ENCODE results near the gene TTC28. TPM values are rescaled to one million over a fixed set of nuclear protein-coding genes. Genes with fewer than 3 reads are reported as not detected.
"Not testable (repeated sequence)": the region's sequence is repeated elsewhere in the genome, so short reads cannot be mapped to it uniquely, and the experiment has no call there.

The TTC28 gene
- total and polyA plus RNA-seq, 7 experiments from 2014 or later = 0.50 to 8.3 (median 4.2) TPM

DNA sequence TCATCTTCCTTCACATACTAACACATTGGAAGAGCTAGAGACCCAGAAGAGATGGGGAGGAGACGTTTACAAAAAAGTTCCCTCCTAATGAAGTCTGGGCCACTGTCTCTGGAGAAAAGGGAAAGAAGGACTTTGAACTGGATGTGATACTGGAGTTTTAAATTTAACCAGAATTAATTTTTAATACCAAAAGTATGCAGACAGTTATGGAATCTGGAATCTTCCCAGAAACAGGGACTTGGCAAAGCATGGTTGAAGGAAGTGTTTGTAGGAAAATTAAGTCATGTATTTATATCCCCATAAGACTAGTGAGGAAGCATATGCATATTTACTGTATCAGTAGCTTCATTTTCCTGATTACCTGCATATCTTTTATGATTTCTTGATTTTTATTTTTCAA lies 215.5 kb downstream of the TTC28 start:
- no peaks in the 10 kb centered on the region for H3K36me3 ChIP-seq (ENCODE audit: control insufficient read depth in 2 of 3, insufficient read depth in 3 of 3, low read length in 3 of 3)
- Mint-ChIP-seq H3K4me3 (no peak overlapping the region), H3K9me3 (peaks cover 0 to 3% (median 0%) of the 10 kb centered on the region in 11 donors), H3K4me1 (peaks cover 0 to 8% (median 0%) of the 10 kb centered on the region in 7 donors), H3K27me3 (peaks cover 0 to 7% (median 4%) of the 10 kb centered on the region in 5 donors), H3K27ac (no peak overlapping the region), H3K36me3 (no peaks in the 10 kb centered on the region)
- no peak overlapping the region for H3K27ac ChIP-seq (ENCODE audit: low read depth, low read length)
- intact Hi-C loops (cut with micrococcal nuclease) = no loop called here
- no peaks in the 10 kb centered on the region for H3K27me3 ChIP-seq (ENCODE audit: control insufficient read depth in 2 of 2, insufficient read depth in 2 of 2, low read length in 2 of 2)
- no peaks in the 10 kb centered on the region for H3K4me1 ChIP-seq (ENCODE audit: control insufficient read depth in 2 of 2, insufficient read depth in 2 of 2, low read length in 2 of 2)
- no peak for ATAC-seq
- no peaks in the 10 kb centered on the region for H3K9me3 ChIP-seq (ENCODE audit: control insufficient read depth in 2 of 3, low read length in 3 of 3)
- H3K4me3 ChIP-seq (ENCODE audit: low read length) = no peak overlapping the region
- POLR2A ChIA-PET = no interaction called here
- CTCF ChIA-PET = interaction anchor here (0.8 kb wide), 1 partner anchor 22 kb away, joined by 3 read pairs; no protein-coding TSS in a partner anchor
- no peak for DNase-seq

DNA sequence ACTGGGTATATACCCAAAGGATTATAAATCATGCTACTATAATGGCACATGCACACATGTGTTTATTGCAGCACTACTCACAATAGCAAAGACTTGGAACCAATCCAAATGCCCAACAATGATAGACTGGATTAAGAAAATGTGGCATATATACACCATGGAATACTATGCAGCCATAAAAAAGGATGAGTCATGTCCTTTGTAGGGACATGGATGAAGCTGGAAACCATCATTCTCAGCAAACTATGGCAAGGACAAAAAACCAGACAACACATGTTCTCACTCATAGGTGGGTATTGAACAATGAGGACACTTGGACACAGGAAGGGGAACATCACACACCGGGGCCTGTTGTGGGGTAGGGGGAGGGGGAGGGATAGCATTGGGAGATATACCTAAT lies 216.2 kb downstream of the TTC28 start:
- H3K27ac Mint-ChIP-seq; H3K9me3 Mint-ChIP-seq; DNase-seq; H3K9me3 ChIP-seq (ENCODE audit: control insufficient read depth in 2 of 3, low read length in 3 of 3); H3K36me3 ChIP-seq (ENCODE audit: control insufficient read depth in 2 of 3, insufficient read depth in 3 of 3, low read length in 3 of 3); ATAC-seq; H3K4me3 ChIP-seq (ENCODE audit: low read length); CTCF ChIA-PET; H3K4me1 Mint-ChIP-seq; POLR2A ChIA-PET; H3K36me3 Mint-ChIP-seq; H3K4me3 Mint-ChIP-seq; H3K27me3 Mint-ChIP-seq; H3K27me3 ChIP-seq (ENCODE audit: control insufficient read depth in 2 of 2, insufficient read depth in 2 of 2, low read length in 2 of 2); H3K27ac ChIP-seq (ENCODE audit: low read depth, low read length); H3K4me1 ChIP-seq (ENCODE audit: control insufficient read depth in 2 of 2, insufficient read depth in 2 of 2, low read length in 2 of 2); intact Hi-C loops (cut with micrococcal nuclease): not testable (repeated sequence)

GRCh38 chr22:28462901-28463300 lies 216.7 kb downstream of the TTC28 start:
- POLR2A ChIA-PET = no interaction called here
- Histone ChIP-seq H3K4me3 (ENCODE audit: low read length) (no peak overlapping the region), H3K27ac (ENCODE audit: low read depth, low read length) (no peak overlapping the region), H3K27me3 (ENCODE audit: control insufficient read depth in 2 of 2, insufficient read depth in 2 of 2, low read length in 2 of 2) (no peaks in the 10 kb centered on the region), H3K4me1 (ENCODE audit: control insufficient read depth in 2 of 2, insufficient read depth in 2 of 2, low read length in 2 of 2) (no peaks in the 10 kb centered on the region), H3K36me3 (ENCODE audit: control insufficient read depth in 2 of 3, insufficient read depth in 3 of 3, low read length in 3 of 3) (no peaks in the 10 kb centered on the region), H3K9me3 (ENCODE audit: control insufficient read depth in 2 of 3, low read length in 3 of 3) (no peaks in the 10 kb centered on the region)
- intact Hi-C loops (cut with micrococcal nuclease) = no loop called here
- Mint-ChIP-seq H3K36me3 (no peaks in the 10 kb centered on the region), H3K4me1 (peaks cover 0 to 8% (median 0%) of the 10 kb centered on the region in 7 donors), H3K27me3 (peaks cover 0 to 7% (median 0%) of the 10 kb centered on the region in 5 donors), H3K4me3 (no peak overlapping the region), H3K9me3 (peaks cover 0 to 3% (median 0%) of the 10 kb centered on the region in 11 donors), H3K27ac (no peak overlapping the region)
- CTCF ChIA-PET = no interaction called here
- ATAC-seq (no peak), DNase-seq (no peak)

GRCh38 chr22:28462041-28462440 lies 217.6 kb downstream of the TTC28 start:
- Mint-ChIP-seq H3K36me3 (no peaks in the 10 kb centered on the region), H3K4me1 (peaks cover 0 to 8% (median 0%) of the 10 kb centered on the region in 7 donors), H3K9me3 (peaks cover 0 to 3% (median 0%) of the 10 kb centered on the region in 11 donors), H3K27ac (no peak overlapping the region), H3K27me3 (peaks cover 0 to 7% (median 0%) of the 10 kb centered on the region in 5 donors), H3K4me3 (no peak overlapping the region)
- DNase-seq (peak in 1 of 9 donors; percentile 1), ATAC-seq (no peak)
- H3K27ac ChIP-seq (ENCODE audit: low read depth, low read length) = no peak overlapping the region
- H3K27me3 ChIP-seq (ENCODE audit: control insufficient read depth in 2 of 2, insufficient read depth in 2 of 2, low read length in 2 of 2) = no peaks in the 10 kb centered on the region
- H3K4me3 ChIP-seq (ENCODE audit: low read length) = no peak overlapping the region
- H3K36me3 ChIP-seq (ENCODE audit: control insufficient read depth in 2 of 3, insufficient read depth in 3 of 3, low read length in 3 of 3) = no peaks in the 10 kb centered on the region
- intact Hi-C loops (cut with micrococcal nuclease) = no loop called here
- CTCF ChIA-PET = no interaction called here
- no peaks in the 10 kb centered on the region for H3K9me3 ChIP-seq (ENCODE audit: control insufficient read depth in 2 of 3, low read length in 3 of 3)
- POLR2A ChIA-PET = no interaction called here
- H3K4me1 ChIP-seq (ENCODE audit: control insufficient read depth in 2 of 2, insufficient read depth in 2 of 2, low read length in 2 of 2) = no peaks in the 10 kb centered on the region

- no peaks in the 10 kb centered on the region for H3K36me3 Mint-ChIP-seq
- H3K4me1 ChIP-seq (ENCODE audit: control insufficient read depth in 2 of 2, insufficient read depth in 2 of 2, low read length in 2 of 2) = no peaks in the 10 kb centered on the region
- intact Hi-C loops (cut with micrococcal nuclease) = no loop called here
- H3K27me3 Mint-ChIP-seq = peaks cover 0 to 12% (median 0%) of the 10 kb centered on the region in 5 donors
- H3K27ac ChIP-seq (ENCODE audit: low read depth, low read length) = no peak overlapping the region
- CTCF ChIA-PET = no interaction called here
- no peak overlapping the region for H3K4me3 Mint-ChIP-seq
- H3K4me1 Mint-ChIP-seq = no peaks in the 10 kb centered on the region
- ATAC-seq (no peak), DNase-seq (no peak)
- no peak overlapping the region for H3K27ac Mint-ChIP-seq
- H3K36me3 ChIP-seq (ENCODE audit: control insufficient read depth in 2 of 3, insufficient read depth in 3 of 3, low read length in 3 of 3) = no peaks in the 10 kb centered on the region
- H3K9me3 Mint-ChIP-seq = peaks cover 0 to 3% (median 0%) of the 10 kb centered on the region in 11 donors
- POLR2A ChIA-PET = no interaction called here
- H3K9me3 ChIP-seq (ENCODE audit: control insufficient read depth in 2 of 3, low read length in 3 of 3) = no peaks in the 10 kb centered on the region
- H3K4me3 ChIP-seq (ENCODE audit: low read length) = no peak overlapping the region
- H3K27me3 ChIP-seq (ENCODE audit: control insufficient read depth in 2 of 2, insufficient read depth in 2 of 2, low read length in 2 of 2) = no peaks in the 10 kb centered on the region
Measured at GRCh38 chr22:28454431-28455064, 225.1 kb downstream of the TTC28 start.

DNA sequence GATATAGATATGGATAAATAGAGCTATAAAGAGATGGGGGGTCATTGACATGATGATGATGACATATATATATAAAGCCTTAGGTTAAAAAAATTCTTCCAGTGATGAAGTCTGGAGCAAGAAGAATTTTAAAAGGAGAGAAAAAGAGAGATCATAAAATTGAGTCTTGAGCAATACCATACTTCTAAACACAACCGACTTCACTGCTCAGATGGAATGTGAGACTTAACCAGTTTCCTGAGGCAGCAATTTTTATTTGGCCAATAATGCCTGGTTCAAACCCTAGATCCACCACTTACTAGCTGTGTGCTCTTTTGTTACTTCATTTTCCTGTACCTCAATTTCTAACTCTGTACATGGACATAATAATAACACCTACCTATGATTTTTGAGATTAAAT lies 229.5 kb downstream of the TTC28 start:
- intact Hi-C loops (cut with micrococcal nuclease) = no loop called here
- CTCF ChIA-PET = no interaction called here

GRCh38 chr22:28449041-28449440 lies 230.6 kb downstream of the TTC28 start:
- H3K27ac ChIP-seq (ENCODE audit: low read depth, low read length) = no peak overlapping the region
- ChIA-PET POLR2A (no interaction called here), CTCF (no interaction called here)
- DNase-seq = no peak
- no peak for ATAC-seq
- H3K27me3 ChIP-seq (ENCODE audit: control insufficient read depth in 2 of 2, insufficient read depth in 2 of 2, low read length in 2 of 2) = peaks cover 0 to 4% of the 10 kb centered on the region in 2 donors
- peaks cover 0 to 32% (median 4%) of the 10 kb centered on the region in 5 donors for H3K27me3 Mint-ChIP-seq
- H3K4me3 Mint-ChIP-seq = no peak overlapping the region
- H3K27ac Mint-ChIP-seq = no peak overlapping the region
- H3K36me3 Mint-ChIP-seq = no peaks in the 10 kb centered on the region
- H3K9me3 Mint-ChIP-seq = peaks cover 0 to 3% (median 0%) of the 10 kb centered on the region in 11 donors
- no peaks in the 10 kb centered on the region for H3K4me1 ChIP-seq (ENCODE audit: control insufficient read depth in 2 of 2, insufficient read depth in 2 of 2, low read length in 2 of 2)
- no peaks in the 10 kb centered on the region for H3K36me3 ChIP-seq (ENCODE audit: control insufficient read depth in 2 of 3, insufficient read depth in 3 of 3, low read length in 3 of 3)
- no peaks in the 10 kb centered on the region for H3K9me3 ChIP-seq (ENCODE audit: control insufficient read depth in 2 of 3, low read length in 3 of 3)
- H3K4me3 ChIP-seq (ENCODE audit: low read length) = no peak overlapping the region
- intact Hi-C loops (cut with micrococcal nuclease) = loop anchor here (10.0 kb wide), 3 partner anchors 54 to 1774 kb away; partner anchors contain the start of gene ZNRF3 (in 1 of the 2)
- no peaks in the 10 kb centered on the region for H3K4me1 Mint-ChIP-seq

More for the DNA sequence above, 229.5 kb downstream of the TTC28 start:
- Mint-ChIP-seq H3K4me3 (no peak overlapping the region), H3K9me3 (peaks cover 0 to 3% (median 0%) of the 10 kb centered on the region in 11 donors), H3K36me3 (no peaks in the 10 kb centered on the region), H3K4me1 (no peaks in the 10 kb centered on the region), H3K27ac (no peak overlapping the region), H3K27me3 (peaks cover 0 to 26% (median 0%) of the 10 kb centered on the region in 5 donors)
- no peak overlapping the region for H3K4me3 ChIP-seq (ENCODE audit: low read length)
- no peaks in the 10 kb centered on the region for H3K36me3 ChIP-seq (ENCODE audit: control insufficient read depth in 2 of 3, insufficient read depth in 3 of 3, low read length in 3 of 3)
- POLR2A ChIA-PET = no interaction called here
- no peaks in the 10 kb centered on the region for H3K4me1 ChIP-seq (ENCODE audit: control insufficient read depth in 2 of 2, insufficient read depth in 2 of 2, low read length in 2 of 2)
- peaks cover 0 to under 1% of the 10 kb centered on the region in 2 donors for H3K27me3 ChIP-seq (ENCODE audit: control insufficient read depth in 2 of 2, insufficient read depth in 2 of 2, low read length in 2 of 2)
- no peaks in the 10 kb centered on the region for H3K9me3 ChIP-seq (ENCODE audit: control insufficient read depth in 2 of 3, low read length in 3 of 3)
- ATAC-seq (no peak), DNase-seq (no peak)
- H3K27ac ChIP-seq (ENCODE audit: low read depth, low read length) = no peak overlapping the region
